Measurements from ENCODE around the gene DOC2A. TPM values are rescaled to one million over a fixed set of nuclear protein-coding genes. Genes with fewer than 3 reads are reported as not detected.

DOC2A gene
- total and polyA plus RNA-seq, 4 donors = 0.09 to 0.22 (median 0.17) TPM; not detected in 1

DNA sequence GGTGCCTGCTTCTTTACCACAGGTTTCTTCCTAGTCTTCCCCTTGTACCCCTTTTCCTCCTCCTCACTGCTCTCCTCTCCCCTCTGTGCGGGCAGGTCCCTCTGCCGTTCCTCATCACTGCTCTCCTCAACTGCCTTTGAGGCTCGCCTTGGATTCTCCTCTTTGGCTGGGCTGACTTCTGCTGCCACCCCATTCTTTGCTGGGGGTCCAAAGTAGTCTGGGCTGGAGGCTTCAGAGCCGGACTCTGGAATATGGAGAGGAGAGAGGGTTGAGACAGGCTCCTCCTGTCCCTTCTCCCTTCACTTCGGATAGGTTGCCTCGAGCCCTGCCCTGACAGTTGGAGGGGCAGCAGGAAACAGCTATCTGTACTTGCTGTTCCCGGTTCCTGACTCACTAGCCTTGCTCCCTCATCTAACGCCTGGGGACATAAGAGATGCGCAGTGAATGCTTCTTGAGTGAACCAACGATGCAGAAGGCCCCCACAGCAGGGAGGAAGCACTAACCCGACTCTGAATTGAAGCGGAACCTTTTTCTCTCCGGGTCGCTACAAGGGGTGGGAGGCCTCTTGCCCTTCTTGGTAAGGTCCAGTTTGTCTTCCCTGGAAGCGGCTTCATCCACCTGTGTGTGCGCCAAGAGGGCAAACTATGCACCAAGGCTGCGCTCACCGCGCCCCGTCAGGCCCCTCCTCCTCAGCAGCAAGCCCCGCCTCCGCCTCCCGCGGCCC, 16.1 kb downstream of the DOC2A start:
- Histone ChIP-seq H3K4me3 (ENCODE audit: low read depth in 1 of 3, low read length in 3 of 3) (peak overlapping the region; percentile 65 to 98 (median 74)), H3K9me3 (ENCODE audit: control insufficient read depth in 4 of 4, low read length in 3 of 4) (no peaks in the 10 kb centered on the region), H3K27me3 (ENCODE audit: control insufficient read depth in 4 of 4, insufficient read depth in 4 of 4, low read length in 3 of 4) (no peaks in the 10 kb centered on the region), H3K4me1 (ENCODE audit: control insufficient read depth in 4 of 4, insufficient read depth in 4 of 4, low read length in 3 of 4) (peaks cover 2 to 26% (median 18%) of the 10 kb centered on the region in 4 donors), H3K36me3 (ENCODE audit: control insufficient read depth in 4 of 4, insufficient read depth in 3 of 4, low read depth in 1 of 4, low read length in 3 of 4) (peaks cover 1 to 33% (median 13%) of the 10 kb centered on the region in 4 donors), H3K9ac (ENCODE audit: low read depth in 1 of 2, low read length in 2 of 2) (peak overlapping the region in 1 of 2 donors; percentile 100), H3K27ac (ENCODE audit: low read depth in 1 of 2, low read length in 2 of 2) (peak overlapping the region; percentile 99 to 100)
- 16% methylated on average over 24 of the region's 24 CpGs for WGBS
- DNase-seq (ENCODE audit: low spot score) = peak; percentile 83
- TF ChIP-seq JUND (IDR thresholded peaks at IDR 0.05) (no peak), HNF4G (IDR thresholded peaks at IDR 0.05) (no peak), RAD21 (IDR thresholded peaks at IDR 0.05) (no peak), GABPA (IDR thresholded peaks at IDR 0.05 in 1 of 2, conservative IDR thresholded peaks at IDR 0.05 in 1 of 2) (no peak), EGR1 (IDR thresholded peaks at IDR 0.05; ENCODE audit: low read depth in 2 of 2) (no peak), RXRA (IDR thresholded peaks at IDR 0.05) (no peak), CTCF (IDR thresholded peaks at IDR 0.05; ENCODE audit: low read depth, low read length, missing input control) (no peak), TAF1 (conservative IDR thresholded peaks at IDR 0.05) (no peak), SP1 (IDR thresholded peaks at IDR 0.05) (no peak)

- 90% methylated on average over 9 of the region's 9 CpGs for WGBS
- Histone ChIP-seq H3K36me3 (ENCODE audit: control insufficient read depth in 4 of 4, insufficient read depth in 3 of 4, low read depth in 1 of 4, low read length in 3 of 4) (peaks cover 5 to 36% (median 13%) of the 10 kb centered on the region in 4 donors), H3K9me3 (ENCODE audit: control insufficient read depth in 4 of 4, low read length in 3 of 4) (no peaks in the 10 kb centered on the region), H3K4me1 (ENCODE audit: control insufficient read depth in 4 of 4, insufficient read depth in 4 of 4, low read length in 3 of 4) (peaks cover 2 to 26% (median 18%) of the 10 kb centered on the region in 4 donors), H3K27ac (ENCODE audit: low read depth in 1 of 2, low read length in 2 of 2) (no peak overlapping the region), H3K9ac (ENCODE audit: low read depth in 1 of 2, low read length in 2 of 2) (no peak overlapping the region), H3K4me3 (ENCODE audit: low read depth in 1 of 3, low read length in 3 of 3) (no peak overlapping the region), H3K27me3 (ENCODE audit: control insufficient read depth in 4 of 4, insufficient read depth in 4 of 4, low read length in 3 of 4) (no peaks in the 10 kb centered on the region)
- no peak for TF ChIP-seq HNF4G (IDR thresholded peaks at IDR 0.05)
- TF ChIP-seq FOXA2 (IDR thresholded peaks at IDR 0.05) = no peak
- no peak for TF ChIP-seq TAF1 (conservative IDR thresholded peaks at IDR 0.05)
- no peak for TF ChIP-seq RAD21 (IDR thresholded peaks at IDR 0.05)
- TF ChIP-seq EGR1 (IDR thresholded peaks at IDR 0.05; ENCODE audit: low read depth in 2 of 2) = no peak
- no peak for TF ChIP-seq GABPA (IDR thresholded peaks at IDR 0.05 in 1 of 2, conservative IDR thresholded peaks at IDR 0.05 in 1 of 2)
- TF ChIP-seq CTCF (IDR thresholded peaks at IDR 0.05; ENCODE audit: low read depth, low read length, missing input control) = no peak
- TF ChIP-seq, protein P1, sequence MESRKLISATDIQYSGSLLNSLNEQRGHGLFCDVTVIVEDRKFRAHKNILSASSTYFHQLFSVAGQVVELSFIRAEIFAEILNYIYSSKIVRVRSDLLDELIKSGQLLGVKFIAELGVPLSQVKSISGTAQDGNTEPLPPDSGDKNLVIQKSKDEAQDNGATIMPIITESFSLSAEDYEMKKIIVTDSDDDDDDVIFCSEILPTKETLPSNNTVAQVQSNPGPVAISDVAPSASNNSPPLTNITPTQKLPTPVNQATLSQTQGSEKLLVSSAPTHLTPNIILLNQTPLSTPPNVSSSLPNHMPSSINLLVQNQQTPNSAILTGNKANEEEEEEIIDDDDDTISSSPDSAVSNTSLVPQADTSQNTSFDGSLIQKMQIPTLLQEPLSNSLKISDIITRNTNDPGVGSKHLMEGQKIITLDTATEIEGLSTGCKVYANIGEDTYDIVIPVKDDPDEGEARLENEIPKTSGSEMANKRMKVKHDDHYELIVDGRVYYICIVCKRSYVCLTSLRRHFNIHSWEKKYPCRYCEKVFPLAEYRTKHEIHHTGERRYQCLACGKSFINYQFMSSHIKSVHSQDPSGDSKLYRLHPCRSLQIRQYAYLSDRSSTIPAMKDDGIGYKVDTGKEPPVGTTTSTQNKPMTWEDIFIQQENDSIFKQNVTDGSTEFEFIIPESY (IDR thresholded peaks at IDR 0.05) = no peak
- no peak for TF ChIP-seq HNF4A (conservative IDR thresholded peaks at IDR 0.05)
- no peak for TF ChIP-seq MAX (IDR thresholded peaks at IDR 0.05)
- TF ChIP-seq YY1 (IDR thresholded peaks at IDR 0.05) = no peak
- no peak for TF ChIP-seq REST (IDR thresholded peaks at IDR 0.05)
- no peak for DNase-seq (ENCODE audit: low spot score)
These were observed 16.8 kb downstream of the DOC2A start for GRCh38 chr16:29993903-29994599.
